ENCODE measurements around the gene HCRTR2. TPM values are rescaled to one million over a fixed set of nuclear protein-coding genes. Genes with fewer than 3 reads are reported as not detected.

The HCRTR2 gene
- total RNA-seq (not detected), polyA plus RNA-seq (under 1 TPM in 1 of 3 donors, not detected in 2; 0.01 TPM)
- long read RNA-seq, donor 1: 0 reads
- long read RNA-seq, donor 2: 0 reads

DNA sequence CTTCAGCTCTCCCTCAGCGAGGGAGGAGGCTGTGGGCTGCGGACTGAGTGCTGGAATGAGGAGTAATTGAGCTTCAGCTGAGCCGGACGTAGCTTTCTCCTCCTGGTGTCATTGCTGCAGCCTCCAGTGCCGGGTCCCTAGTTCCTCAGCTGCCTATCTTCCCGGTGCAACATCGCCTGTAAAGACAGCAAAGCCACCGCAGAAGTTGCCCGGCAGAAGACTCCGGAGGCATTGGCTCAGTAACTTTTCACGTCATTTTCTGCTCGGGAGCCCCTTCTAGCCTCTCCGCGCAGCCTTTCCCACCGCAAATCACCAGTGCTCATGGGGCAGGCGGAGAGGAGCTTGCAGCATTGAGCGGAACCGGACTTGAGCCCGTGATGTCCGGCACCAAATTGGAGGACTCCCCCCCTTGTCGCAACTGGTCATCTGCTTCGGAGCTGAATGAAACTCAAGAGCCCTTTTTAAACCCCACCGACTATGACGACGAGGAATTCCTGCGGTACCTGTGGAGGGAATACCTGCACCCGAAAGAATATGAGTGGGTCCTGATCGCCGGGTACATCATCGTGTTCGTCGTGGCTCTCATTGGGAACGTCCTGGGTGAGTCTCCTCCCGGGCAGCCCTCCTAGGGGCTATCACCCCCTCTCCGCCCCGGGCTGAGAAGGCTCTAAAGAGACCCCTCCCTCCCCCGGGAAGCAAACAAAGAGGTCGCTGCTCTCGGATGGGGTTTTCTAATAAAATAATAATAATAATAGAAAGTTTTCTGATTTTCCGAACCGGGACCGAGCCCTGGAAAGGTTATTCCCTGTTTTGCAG, at the start of gene HCRTR2:
TSS of gene HCRTR2 (plus strand) at position 305 of the 816 bp plus-strand sequence. CDS start at position 378, 73 bp downstream.
- WGBS, 3 donors: 1 to 2% (median 1%) methylated on average over 42 of the region's 42 CpGs

DNA sequence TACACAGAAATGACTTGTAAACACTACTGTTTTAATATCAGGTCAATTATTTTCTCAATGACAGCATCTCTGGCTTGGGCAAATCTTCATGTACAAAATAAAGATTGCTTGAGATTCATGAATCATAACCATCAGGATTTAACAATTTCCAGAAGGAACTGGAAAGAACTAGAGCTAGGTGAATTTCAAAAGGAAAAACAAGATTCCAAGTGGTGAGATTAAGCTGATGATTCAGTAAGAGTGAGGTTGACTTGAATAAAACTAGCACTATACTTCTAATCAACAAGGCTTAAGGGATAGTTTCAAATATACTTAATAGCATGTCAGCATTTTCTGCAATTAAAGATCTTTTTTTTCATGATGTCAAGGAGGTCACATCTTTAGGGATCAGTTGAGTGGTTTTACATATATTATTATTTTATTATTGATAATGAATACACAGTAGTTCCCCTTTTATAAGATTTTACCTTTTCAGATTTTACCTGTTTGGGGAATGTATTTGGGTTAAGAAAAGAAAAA, 43.5 kb upstream of the HCRTR2 start:
- Histone ChIP-seq H3K27me3 (ENCODE audit: insufficient read depth in 3 of 3, low read length in 2 of 3) (no peaks in the 10 kb centered on the region), H3K4me1 (no peaks in the 10 kb centered on the region), H3K36me3 (ENCODE audit: insufficient read depth in 1 of 2, low read depth in 1 of 2) (no peaks in the 10 kb centered on the region), H3K9me3 (peaks cover 5% of the 10 kb centered on the region), H3K27ac (no peak overlapping the region), H3K4me3 (no peak overlapping the region)
- TF ChIP-seq, protein P1, sequence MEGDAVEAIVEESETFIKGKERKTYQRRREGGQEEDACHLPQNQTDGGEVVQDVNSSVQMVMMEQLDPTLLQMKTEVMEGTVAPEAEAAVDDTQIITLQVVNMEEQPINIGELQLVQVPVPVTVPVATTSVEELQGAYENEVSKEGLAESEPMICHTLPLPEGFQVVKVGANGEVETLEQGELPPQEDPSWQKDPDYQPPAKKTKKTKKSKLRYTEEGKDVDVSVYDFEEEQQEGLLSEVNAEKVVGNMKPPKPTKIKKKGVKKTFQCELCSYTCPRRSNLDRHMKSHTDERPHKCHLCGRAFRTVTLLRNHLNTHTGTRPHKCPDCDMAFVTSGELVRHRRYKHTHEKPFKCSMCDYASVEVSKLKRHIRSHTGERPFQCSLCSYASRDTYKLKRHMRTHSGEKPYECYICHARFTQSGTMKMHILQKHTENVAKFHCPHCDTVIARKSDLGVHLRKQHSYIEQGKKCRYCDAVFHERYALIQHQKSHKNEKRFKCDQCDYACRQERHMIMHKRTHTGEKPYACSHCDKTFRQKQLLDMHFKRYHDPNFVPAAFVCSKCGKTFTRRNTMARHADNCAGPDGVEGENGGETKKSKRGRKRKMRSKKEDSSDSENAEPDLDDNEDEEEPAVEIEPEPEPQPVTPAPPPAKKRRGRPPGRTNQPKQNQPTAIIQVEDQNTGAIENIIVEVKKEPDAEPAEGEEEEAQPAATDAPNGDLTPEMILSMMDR (IDR thresholded peaks at IDR 0.05): no peak
- intact Hi-C loops (cut with DNase I): no loop called here
- ATAC-seq: no peak
- no peak for DNase-seq

More for the DNA sequence above, at the start of gene HCRTR2:
- Histone ChIP-seq H3K36me3 (ENCODE audit: insufficient read depth in 1 of 2, low read depth in 1 of 2) (no peaks in the 10 kb centered on the region), H3K4me3 (peak within 1 kb of the TSS; percentile 41), H3K27me3 (ENCODE audit: insufficient read depth in 3 of 3, low read length in 2 of 3) (peaks cover 3 to 24% (median 8%) of the 10 kb centered on the region in 3 donors), H3K27ac (no peak within 1 kb of the TSS), H3K9me3 (no peaks in the 10 kb centered on the region), H3K4me1 (no peaks in the 10 kb centered on the region)
- intact Hi-C loops (cut with DNase I): no loop called here
- ATAC-seq (no peak), DNase-seq (no peak)
- TF ChIP-seq, protein P1 (IDR thresholded peaks at IDR 0.05): no peak

DNA sequence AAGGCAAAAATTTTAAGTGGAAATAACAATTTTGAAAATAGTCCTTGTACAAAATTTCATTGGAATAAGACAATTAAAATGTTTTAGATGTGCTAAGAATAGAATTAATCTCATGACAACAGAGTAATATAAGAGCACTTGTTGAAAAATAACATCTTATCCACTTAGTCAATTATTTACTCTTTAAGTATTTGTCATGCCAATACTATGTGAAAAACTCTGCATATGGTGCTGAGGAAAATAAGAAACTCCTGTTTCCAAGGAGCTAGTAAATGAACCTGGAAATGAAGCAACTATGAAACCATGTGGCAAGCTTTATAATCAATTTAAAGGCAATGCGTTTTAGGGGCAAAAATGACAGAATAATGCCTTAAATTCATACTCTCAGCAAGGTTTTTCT, 42.7 kb upstream of the HCRTR2 start:
- TF ChIP-seq, protein P1 (IDR thresholded peaks at IDR 0.05): no peak
- no peak for ATAC-seq
- Histone ChIP-seq H3K36me3 (ENCODE audit: insufficient read depth in 1 of 2, low read depth in 1 of 2) (no peaks in the 10 kb centered on the region), H3K27ac (no peak overlapping the region), H3K9me3 (peaks cover 5% of the 10 kb centered on the region), H3K4me1 (no peaks in the 10 kb centered on the region), H3K4me3 (no peak overlapping the region), H3K27me3 (ENCODE audit: insufficient read depth in 3 of 3, low read length in 2 of 3) (no peaks in the 10 kb centered on the region)
- intact Hi-C loops (cut with DNase I): no loop called here
- no peak for DNase-seq
- 55 to 73% (median 66%) methylated on average over 1 of the region's 1 CpG for WGBS, 3 donors

DNA sequence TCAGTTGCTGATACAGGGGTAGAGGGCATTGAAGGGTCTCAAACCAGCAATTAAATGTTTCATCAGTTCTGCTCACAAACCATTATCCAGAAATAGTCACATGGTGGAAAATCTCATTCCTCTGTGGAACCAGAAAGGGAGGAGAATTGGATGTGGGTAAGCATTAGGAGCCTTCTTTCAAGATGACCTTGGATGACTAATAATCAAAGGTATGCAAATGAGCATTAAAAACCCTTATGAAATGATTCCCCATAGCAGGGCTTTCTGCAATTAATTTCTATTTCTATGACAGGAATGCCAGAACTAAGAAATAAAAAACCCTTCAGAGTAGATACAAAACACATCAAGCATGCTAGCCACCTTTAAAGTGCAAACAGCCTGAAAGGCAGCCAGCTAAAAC, 37.4 kb upstream of the HCRTR2 start:
- Histone ChIP-seq H3K36me3 (ENCODE audit: insufficient read depth in 1 of 2, low read depth in 1 of 2) (no peaks in the 10 kb centered on the region), H3K4me1 (no peaks in the 10 kb centered on the region), H3K27ac (no peak overlapping the region), H3K4me3 (no peak overlapping the region), H3K9me3 (no peaks in the 10 kb centered on the region), H3K27me3 (ENCODE audit: insufficient read depth in 3 of 3, low read length in 2 of 3) (no peaks in the 10 kb centered on the region)
- DNase-seq (no peak), ATAC-seq (no peak)
- TF ChIP-seq, protein P1 (IDR thresholded peaks at IDR 0.05): no peak
- intact Hi-C loops (cut with DNase I): no loop called here

Data from psoas muscle (tissue), 8 donors.